HG03280 (cell line): Measurements from ENCODE around the gene LBX2.

ENCODE experiments used
- ATAC-seq: cut with Tn5 transposase; IDR thresholded peaks from one replicate; pipeline ENCODE4 v1.9.1; 2021; ENCODE audit warnings: mild to moderate bottlenecking, moderate library complexity; ENCODE audit not compliant: unreplicated experiment

The LBX2 gene

DNA sequence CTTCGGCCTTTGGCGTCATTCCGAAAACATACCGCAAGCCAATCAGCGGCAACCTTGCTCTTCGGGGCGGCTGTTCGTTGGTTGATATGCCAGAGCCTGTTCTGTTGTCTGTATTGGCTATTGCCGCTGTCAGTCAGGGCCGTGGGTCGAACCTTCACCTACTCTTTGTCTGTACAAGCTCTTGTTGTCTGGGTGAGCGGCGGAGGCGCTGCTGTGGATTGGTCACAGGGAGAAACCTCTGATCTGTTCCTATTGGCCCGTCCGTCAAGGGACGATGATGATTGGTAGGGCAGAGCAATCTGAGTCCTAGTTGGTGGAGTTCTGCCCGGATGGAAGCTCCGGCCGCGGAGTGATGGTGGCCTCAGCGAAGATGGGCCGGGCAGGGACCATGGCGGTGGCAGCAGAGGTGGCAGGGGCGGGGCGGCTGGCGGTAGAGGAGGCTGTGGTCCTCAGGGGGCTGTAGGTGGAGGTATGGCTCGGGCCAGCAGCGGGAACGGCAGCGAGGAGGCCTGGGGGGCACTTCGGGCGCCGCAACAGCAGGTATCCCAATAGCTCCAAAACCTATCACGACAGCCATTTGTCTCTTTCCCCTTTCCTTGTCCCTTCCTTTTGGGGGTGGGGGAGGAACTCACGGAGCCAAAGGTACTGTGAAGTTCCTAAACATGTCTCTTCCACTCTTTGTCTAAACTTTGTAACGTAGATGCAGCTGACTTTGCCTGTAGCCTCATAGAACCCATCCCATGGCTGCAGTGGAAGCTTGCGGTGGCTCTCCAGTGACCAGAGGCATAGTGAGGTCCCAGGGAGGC, 41.1 kb downstream of the LBX2 start, which contains the start of gene WBP1:
Gene WBP1 (plus strand): TSS at position 307 of the 806 bp plus-strand sequence. CDS start 165 bp downstream, at position 472.
- peak; percentile 81 for ATAC-seq

GRCh38 chr2:74457549-74458131, 41.8 kb downstream of the LBX2 start:
- ATAC-seq = peak; percentile 35

DNA sequence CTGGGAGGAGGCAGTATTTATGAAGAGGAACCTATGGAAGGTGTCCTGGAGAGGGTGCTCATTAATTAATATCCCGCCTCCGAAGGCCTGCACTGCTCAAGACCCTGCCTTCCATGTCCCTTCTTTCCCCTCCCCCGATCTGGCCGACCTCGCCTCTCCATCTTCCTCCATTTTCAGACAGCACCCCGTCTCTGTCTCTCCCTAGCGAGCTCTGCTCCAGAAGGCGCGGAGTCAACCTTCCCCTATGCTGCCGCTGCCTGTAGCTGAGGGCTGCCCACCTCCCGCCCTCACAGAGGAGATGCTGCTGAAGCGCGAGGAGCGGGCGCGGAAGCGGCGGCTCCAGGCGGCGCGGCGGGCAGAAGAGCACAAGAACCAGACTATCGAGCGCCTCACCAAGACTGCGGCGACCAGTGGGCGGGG, 42.3 kb downstream of the LBX2 start:
- ATAC-seq = no peak

GRCh38 chr2:74454654-74455511, 44.5 kb downstream of the LBX2 start, which contains the start of gene INO80B:
TSS of gene INO80B (plus strand) at chr2:74455087. CDS start at chr2:74455117, 30 bp downstream.
- ATAC-seq = peak; percentile 43

DNA sequence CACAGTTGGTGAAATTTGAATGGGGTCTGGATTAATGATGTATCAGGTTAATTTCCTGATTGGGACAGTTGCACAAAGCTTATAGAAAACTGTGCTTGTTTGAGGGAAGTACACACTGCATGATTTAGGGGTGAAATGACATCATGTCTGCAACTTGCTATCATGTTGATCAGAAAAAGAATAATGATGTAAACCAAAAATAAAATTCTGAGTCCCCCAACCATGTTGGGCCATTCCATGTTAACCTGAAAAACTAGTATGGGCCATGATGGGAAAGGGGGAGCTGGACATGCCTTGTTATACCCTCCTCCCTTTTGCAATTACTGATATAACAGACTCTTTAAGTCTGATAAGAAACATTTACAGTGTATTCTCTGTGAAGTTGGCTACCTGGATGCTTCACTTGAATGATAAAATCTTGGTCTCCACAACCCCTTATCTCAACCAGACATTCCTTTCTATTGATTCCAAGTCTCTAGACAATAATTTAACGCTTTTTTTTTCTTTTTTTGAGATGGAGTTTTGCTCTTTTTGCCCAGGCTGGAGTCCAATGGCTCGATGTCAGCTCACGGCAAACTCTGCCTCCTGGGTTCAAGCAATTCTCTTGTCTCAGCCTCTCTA, 48.7 kb downstream of the LBX2 start:
- ATAC-seq = no peak

GRCh38 chr2:74448771-74449170, 50.6 kb downstream of the LBX2 start:
- no peak for ATAC-seq
